ENCODE results near the gene ENPP7.

ENPP7 gene

DNA sequence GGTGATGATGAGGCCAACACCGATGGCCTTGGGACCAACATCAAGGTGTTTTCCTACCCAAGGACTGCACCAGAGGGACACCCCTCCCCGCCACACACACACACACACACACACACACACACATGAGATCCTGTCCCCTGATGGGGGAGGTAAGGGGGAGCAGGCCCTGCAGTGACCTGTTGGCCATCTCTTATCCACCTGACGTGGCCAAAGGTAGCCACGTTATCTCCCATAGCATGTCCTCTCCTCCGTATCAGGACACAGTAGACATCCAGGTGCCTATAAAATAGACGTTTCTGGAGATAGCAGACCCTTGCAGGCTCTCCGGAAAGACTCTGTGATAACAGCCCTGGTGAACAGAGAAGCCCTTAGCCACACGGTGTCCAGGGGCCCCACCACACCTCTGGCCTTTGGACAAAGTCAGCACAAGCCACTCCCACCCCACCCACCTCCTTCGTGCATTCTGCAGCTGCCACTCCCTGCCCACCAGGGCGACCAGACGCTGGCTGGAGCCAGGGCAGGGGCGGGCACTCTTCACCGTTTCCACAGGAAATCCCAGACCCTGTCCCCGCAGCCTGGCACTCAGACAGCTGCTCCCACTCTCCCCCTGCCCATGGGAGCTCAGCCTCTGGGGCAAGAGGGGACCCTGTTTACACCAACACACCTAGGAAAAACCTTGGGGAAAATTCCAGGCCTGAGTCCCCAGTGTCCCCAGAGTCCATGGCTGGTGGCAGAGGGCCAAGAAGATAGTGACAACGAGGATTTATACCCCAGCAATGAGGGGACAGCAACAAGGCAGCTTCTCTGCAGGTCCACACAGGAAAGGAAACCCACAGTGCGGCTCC is 15.4 kb upstream of the ENPP7 start:
- Histone ChIP-seq H3K9me3 (ENCODE audit: insufficient read depth, low read length) (no peaks in the 10 kb centered on the region), H3K36me3 (replicated peaks; ENCODE audit: low read depth, low read length) (no peaks in the 10 kb centered on the region), H3K4me3 (ENCODE audit: low read length) (no peak overlapping the region), H3K79me2 (ENCODE audit: low read length) (no peaks in the 10 kb centered on the region), H2AFZ (ENCODE audit: low read depth, low read length) (no peak overlapping the region), H3K9ac (ENCODE audit: low read length) (no peak overlapping the region), H3K4me2 (ENCODE audit: low read length) (no peak overlapping the region), H4K20me1 (ENCODE audit: insufficient read depth, low read length) (no peaks in the 10 kb centered on the region), H3K27ac (ENCODE audit: low read length) (no peak overlapping the region), H3K4me1 (ENCODE audit: low read length) (no peaks in the 10 kb centered on the region), H3K27me3 (ENCODE audit: low read depth, low read length) (no peaks in the 10 kb centered on the region)
- TF ChIP-seq EZH2phosphoT487 (IDR thresholded peaks at IDR 0.05; ENCODE audit: low read depth) (no peak), CTCF (IDR thresholded peaks at IDR 0.05; ENCODE audit: low read depth, low read length) (no peak)

DNA sequence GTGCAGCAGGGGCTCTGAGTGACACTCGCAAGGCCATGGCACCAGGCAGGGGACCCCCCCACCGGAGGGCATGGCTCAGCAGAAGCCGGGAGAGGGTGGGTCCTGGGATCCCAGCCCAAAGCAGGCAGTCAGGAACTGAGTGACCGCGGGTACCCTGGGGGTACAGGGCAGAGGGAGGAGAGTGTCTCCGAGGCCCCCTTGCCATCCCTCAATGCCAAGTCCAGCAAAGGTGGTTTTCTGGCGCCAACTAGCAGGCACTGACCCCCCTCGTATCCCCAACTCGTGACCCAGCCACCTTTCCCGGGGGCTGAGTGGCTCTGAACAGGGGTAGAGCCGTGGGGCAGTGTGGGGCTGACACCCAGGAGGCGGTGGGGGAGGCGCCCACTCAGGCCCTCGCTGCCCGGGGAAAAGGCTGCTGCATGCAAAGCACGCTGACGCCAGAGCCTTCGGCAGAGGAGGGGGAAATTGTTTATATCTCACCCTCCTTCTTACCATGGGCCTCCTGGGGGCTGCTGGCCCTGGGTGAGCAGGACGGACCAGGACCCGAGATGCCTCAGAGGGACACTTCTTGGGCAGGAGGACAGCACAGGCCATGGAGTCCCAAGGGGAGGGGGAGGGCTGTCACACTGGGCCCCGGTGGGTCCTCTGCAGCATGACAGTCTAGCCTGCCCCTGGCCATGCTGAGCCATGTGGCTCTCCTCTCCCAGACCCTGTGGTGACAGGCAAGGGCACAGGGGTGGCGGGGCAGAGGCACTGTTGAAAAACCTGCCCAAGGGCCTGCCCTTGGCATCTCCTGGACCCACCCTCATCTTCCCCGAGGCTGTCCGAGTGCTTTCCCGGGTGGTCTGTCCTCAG is 14.6 kb upstream of the ENPP7 start:
- Histone ChIP-seq H3K4me2 (ENCODE audit: low read length) (no peak overlapping the region), H3K4me3 (ENCODE audit: low read length) (no peak overlapping the region), H3K27ac (ENCODE audit: low read length) (no peak overlapping the region), H4K20me1 (ENCODE audit: insufficient read depth, low read length) (no peaks in the 10 kb centered on the region), H3K9me3 (ENCODE audit: insufficient read depth, low read length) (no peaks in the 10 kb centered on the region), H3K36me3 (replicated peaks; ENCODE audit: low read depth, low read length) (no peaks in the 10 kb centered on the region), H3K4me1 (ENCODE audit: low read length) (no peaks in the 10 kb centered on the region), H3K79me2 (ENCODE audit: low read length) (no peaks in the 10 kb centered on the region), H3K27me3 (ENCODE audit: low read depth, low read length) (no peaks in the 10 kb centered on the region), H2AFZ (ENCODE audit: low read depth, low read length) (no peak overlapping the region), H3K9ac (ENCODE audit: low read length) (no peak overlapping the region)
- TF ChIP-seq EZH2phosphoT487 (IDR thresholded peaks at IDR 0.05; ENCODE audit: low read depth), result no peak
- TF ChIP-seq CTCF (IDR thresholded peaks at IDR 0.05; ENCODE audit: low read depth, low read length), result no peak

GRCh38 chr17:79720705-79721292 is 9.9 kb upstream of the ENPP7 start:
- Histone ChIP-seq H3K4me1 (ENCODE audit: low read length) (no peaks in the 10 kb centered on the region), H3K9ac (ENCODE audit: low read length) (no peak overlapping the region), H3K79me2 (ENCODE audit: low read length) (no peaks in the 10 kb centered on the region), H3K4me3 (ENCODE audit: low read length) (no peak overlapping the region), H2AFZ (ENCODE audit: low read depth, low read length) (no peak overlapping the region), H3K36me3 (replicated peaks; ENCODE audit: low read depth, low read length) (no peaks in the 10 kb centered on the region), H4K20me1 (ENCODE audit: insufficient read depth, low read length) (no peaks in the 10 kb centered on the region), H3K4me2 (ENCODE audit: low read length) (no peak overlapping the region), H3K27me3 (ENCODE audit: low read depth, low read length) (no peaks in the 10 kb centered on the region), H3K27ac (ENCODE audit: low read length) (no peak overlapping the region), H3K9me3 (ENCODE audit: insufficient read depth, low read length) (no peaks in the 10 kb centered on the region)
- TF ChIP-seq EZH2phosphoT487 (IDR thresholded peaks at IDR 0.05; ENCODE audit: low read depth) (no peak), CTCF (IDR thresholded peaks at IDR 0.05; ENCODE audit: low read depth, low read length) (no peak)
